HG03521 (cell line): ENCODE results near the gene SCAF4.
"Not testable (repeated sequence)": the region's sequence is repeated elsewhere in the genome, so short reads cannot be mapped to it uniquely, and the experiment has no call there.

Experiments
- ATAC-seq: cut with Tn5 transposase; IDR thresholded peaks from one replicate; pipeline ENCODE4 v1.9.1; 2021; ENCODE audit warnings: mild to moderate bottlenecking, moderate library complexity; ENCODE audit not compliant: unreplicated experiment

The SCAF4 gene

GRCh38 chr21:31731857-31732596 lies at the start of gene SCAF4:
TSS of gene SCAF4 (minus strand) at chr21:31732118. CDS start at chr21:31731692, 426 bp downstream.
- ATAC-seq, result peak; percentile 72

- no peak for ATAC-seq
These were observed 49.0 kb upstream of the SCAF4 start for GRCh38 chr21:31780944-31781343.

GRCh38 chr21:31778546-31778945 lies 46.6 kb upstream of the SCAF4 start:
- no peak for ATAC-seq

GRCh38 chr21:31777857-31778256 lies 45.9 kb upstream of the SCAF4 start:
- ATAC-seq, result no peak

- ATAC-seq, result no peak
These were observed 42.1 kb upstream of the SCAF4 start for GRCh38 chr21:31774031-31774430.

GRCh38 chr21:31772674-31773555 lies 41.0 kb upstream of the SCAF4 start:
- ATAC-seq, result peak; percentile 85

- ATAC-seq, result no peak
These were observed 39.8 kb upstream of the SCAF4 start for GRCh38 chr21:31771685-31772084.

- ATAC-seq, result no peak
These were observed 36.8 kb upstream of the SCAF4 start for GRCh38 chr21:31768710-31769109.

- ATAC-seq, result no peak
These were observed 35.0 kb upstream of the SCAF4 start for GRCh38 chr21:31766899-31767298.

GRCh38 chr21:31765850-31766249 lies 33.9 kb upstream of the SCAF4 start:
- ATAC-seq, result not testable (repeated sequence)

GRCh38 chr21:31760931-31761330 lies 29.0 kb upstream of the SCAF4 start:
- ATAC-seq, result no peak

- ATAC-seq, result no peak
These were observed 24.9 kb upstream of the SCAF4 start for GRCh38 chr21:31756787-31757186.

GRCh38 chr21:31755027-31755426 lies 23.1 kb upstream of the SCAF4 start:
- no peak for ATAC-seq

- no peak for ATAC-seq
These were observed 22.7 kb upstream of the SCAF4 start for GRCh38 chr21:31754708-31754960.

GRCh38 chr21:31753949-31754707 lies 22.2 kb upstream of the SCAF4 start:
- ATAC-seq, result no peak

- no peak for ATAC-seq
These were observed 21.0 kb upstream of the SCAF4 start for GRCh38 chr21:31752967-31753366.

GRCh38 chr21:31752352-31752751 lies 20.4 kb upstream of the SCAF4 start:
- no peak for ATAC-seq

- ATAC-seq, result no peak
These were observed 18.9 kb upstream of the SCAF4 start for GRCh38 chr21:31750843-31751242.

GRCh38 chr21:31744182-31744800 lies 12.4 kb upstream of the SCAF4 start:
- no peak for ATAC-seq

GRCh38 chr21:31743712-31744111 lies 11.8 kb upstream of the SCAF4 start:
- no peak for ATAC-seq

GRCh38 chr21:31741116-31741515 lies 9.2 kb upstream of the SCAF4 start:
- ATAC-seq, result no peak
